Type B pancreatic cell (in vitro differentiated cells): ENCODE results near the gene GGTA1. TPM values are rescaled to one million over a fixed set of nuclear protein-coding genes. Genes with fewer than 3 reads are reported as not detected.

Source experiments
- DNase-seq: peaks from one replicate; pipeline ENCODE4 v3.0.0; 2021; ENCODE audit warnings: mixed read lengths; ENCODE audit not compliant: unreplicated experiment; ENCODE audit errors: extremely low spot score
- H3K27ac Mint-ChIP-seq: 2 replicates; pipeline ENCODE4 v1.8.0; 2021; ENCODE audit warnings: mild to moderate bottlenecking, mixed read lengths
- H3K27me3 Mint-ChIP-seq: 2 replicates; pipeline ENCODE4 v1.8.0; 2021; ENCODE audit warnings: mixed read lengths
- H3K36me3 Mint-ChIP-seq: 2 replicates; pipeline ENCODE4 v1.8.0; 2021; ENCODE audit warnings: mixed read lengths
- H3K4me1 Mint-ChIP-seq: one replicate; pipeline ENCODE4 v1.8.0; 2021; ENCODE audit warnings: mixed read lengths; ENCODE audit not compliant: unreplicated experiment
- H3K4me3 Mint-ChIP-seq: 2 replicates; pipeline ENCODE4 v1.8.0; 2021; ENCODE audit warnings: mild to moderate bottlenecking, mixed read lengths
- H3K9me3 Mint-ChIP-seq: 2 replicates; pipeline ENCODE4 v1.8.0; 2021; ENCODE audit warnings: mixed read lengths
- total RNA-seq: library from RNA; stranded (reverse); gene quantifications from 2 replicates; pipeline ENCODE4 v1.2.1, GENCODE V29; 2021; ENCODE audit warnings: low replicate concordance
- TF ChIP-seq, protein P1 (sequence below): fragments of 200-600 bp; sonication (generic); conservative IDR thresholded peaks from 2 replicates; pipeline ENCODE4 v1.5.0; 2021; ENCODE audit warnings: antibody characterized with exemption, mild to moderate bottlenecking

GGTA1 gene
- total RNA-seq, 1 donor from 2014 or later, result not detected

- H3K4me3 Mint-ChIP-seq, result peak overlapping the region; percentile 90
- no peak for DNase-seq
- TF ChIP-seq, protein P1, sequence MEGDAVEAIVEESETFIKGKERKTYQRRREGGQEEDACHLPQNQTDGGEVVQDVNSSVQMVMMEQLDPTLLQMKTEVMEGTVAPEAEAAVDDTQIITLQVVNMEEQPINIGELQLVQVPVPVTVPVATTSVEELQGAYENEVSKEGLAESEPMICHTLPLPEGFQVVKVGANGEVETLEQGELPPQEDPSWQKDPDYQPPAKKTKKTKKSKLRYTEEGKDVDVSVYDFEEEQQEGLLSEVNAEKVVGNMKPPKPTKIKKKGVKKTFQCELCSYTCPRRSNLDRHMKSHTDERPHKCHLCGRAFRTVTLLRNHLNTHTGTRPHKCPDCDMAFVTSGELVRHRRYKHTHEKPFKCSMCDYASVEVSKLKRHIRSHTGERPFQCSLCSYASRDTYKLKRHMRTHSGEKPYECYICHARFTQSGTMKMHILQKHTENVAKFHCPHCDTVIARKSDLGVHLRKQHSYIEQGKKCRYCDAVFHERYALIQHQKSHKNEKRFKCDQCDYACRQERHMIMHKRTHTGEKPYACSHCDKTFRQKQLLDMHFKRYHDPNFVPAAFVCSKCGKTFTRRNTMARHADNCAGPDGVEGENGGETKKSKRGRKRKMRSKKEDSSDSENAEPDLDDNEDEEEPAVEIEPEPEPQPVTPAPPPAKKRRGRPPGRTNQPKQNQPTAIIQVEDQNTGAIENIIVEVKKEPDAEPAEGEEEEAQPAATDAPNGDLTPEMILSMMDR, result peak; percentile 33
- peaks cover 9% of the 10 kb centered on the region for H3K9me3 Mint-ChIP-seq
- peaks cover 26% of the 10 kb centered on the region for H3K4me1 Mint-ChIP-seq
- H3K27ac Mint-ChIP-seq, result peak overlapping the region; percentile 82
- no peaks in the 10 kb centered on the region for H3K36me3 Mint-ChIP-seq
- H3K27me3 Mint-ChIP-seq, result peaks cover 70% of the 10 kb centered on the region
Measured at GRCh38 chr9:121498487-121499176, 1.0 kb downstream of the GGTA1 start.

DNA sequence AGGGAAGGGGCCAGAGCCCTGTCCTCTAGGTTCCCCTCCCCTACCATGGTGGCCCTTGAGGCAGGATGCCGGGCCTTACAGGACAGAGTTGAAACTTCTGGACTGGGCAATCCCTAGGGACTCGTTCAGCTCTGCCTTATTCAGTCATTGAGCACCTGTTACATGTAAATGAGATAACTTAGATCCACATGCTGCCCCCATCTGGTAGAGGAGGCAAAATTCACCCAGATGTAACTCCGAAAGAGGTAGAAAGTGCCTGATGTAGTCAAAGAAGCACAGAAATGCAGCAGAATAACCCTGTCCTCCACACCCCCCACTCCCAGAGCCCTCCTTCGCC lies 1.5 kb downstream of the GGTA1 start:
- H3K4me3 Mint-ChIP-seq, result peak overlapping the region; percentile 90
- peaks cover 65% of the 10 kb centered on the region for H3K27me3 Mint-ChIP-seq
- TF ChIP-seq, protein P1, result peak; percentile 79
- H3K9me3 Mint-ChIP-seq, result peaks cover 9% of the 10 kb centered on the region
- no peak for DNase-seq
- H3K4me1 Mint-ChIP-seq, result peaks cover 21% of the 10 kb centered on the region
- H3K27ac Mint-ChIP-seq, result peak overlapping the region; percentile 82
- no peaks in the 10 kb centered on the region for H3K36me3 Mint-ChIP-seq

- Mint-ChIP-seq H3K27ac (no peak overlapping the region), H3K4me3 (no peak overlapping the region), H3K4me1 (peaks cover 20% of the 10 kb centered on the region), H3K27me3 (peaks cover 50% of the 10 kb centered on the region), H3K9me3 (peaks cover 9% of the 10 kb centered on the region), H3K36me3 (no peaks in the 10 kb centered on the region)
- no peak for DNase-seq
- TF ChIP-seq, protein P1, result no peak
Measured at GRCh38 chr9:121495976-121496375, 3.7 kb downstream of the GGTA1 start.

DNA sequence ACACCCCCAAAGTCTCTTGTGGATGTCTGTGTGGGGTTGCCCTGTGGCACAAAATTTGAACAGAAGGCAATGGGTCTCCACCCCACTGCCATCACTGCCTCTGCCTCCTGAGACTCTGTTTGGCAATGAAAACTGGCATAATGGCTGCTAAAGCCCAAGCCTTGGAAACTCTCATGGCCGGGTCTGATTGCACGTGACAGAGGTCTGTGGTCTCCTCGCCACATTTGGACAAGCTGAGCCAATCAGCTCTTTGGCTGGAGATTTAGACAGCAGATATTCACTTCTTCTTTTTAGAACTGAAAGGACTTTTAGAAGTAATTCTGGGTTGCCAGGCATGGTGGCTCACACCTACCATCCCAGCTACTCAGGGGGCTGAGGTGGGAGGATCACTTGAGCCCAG lies 5.5 kb downstream of the GGTA1 start:
- TF ChIP-seq, protein P1, result no peak
- Mint-ChIP-seq H3K9me3 (peaks cover 9% of the 10 kb centered on the region), H3K36me3 (no peaks in the 10 kb centered on the region), H3K27ac (no peak overlapping the region), H3K27me3 (peaks cover 41% of the 10 kb centered on the region), H3K4me3 (no peak overlapping the region), H3K4me1 (peaks cover 15% of the 10 kb centered on the region)
- no peak for DNase-seq

DNA sequence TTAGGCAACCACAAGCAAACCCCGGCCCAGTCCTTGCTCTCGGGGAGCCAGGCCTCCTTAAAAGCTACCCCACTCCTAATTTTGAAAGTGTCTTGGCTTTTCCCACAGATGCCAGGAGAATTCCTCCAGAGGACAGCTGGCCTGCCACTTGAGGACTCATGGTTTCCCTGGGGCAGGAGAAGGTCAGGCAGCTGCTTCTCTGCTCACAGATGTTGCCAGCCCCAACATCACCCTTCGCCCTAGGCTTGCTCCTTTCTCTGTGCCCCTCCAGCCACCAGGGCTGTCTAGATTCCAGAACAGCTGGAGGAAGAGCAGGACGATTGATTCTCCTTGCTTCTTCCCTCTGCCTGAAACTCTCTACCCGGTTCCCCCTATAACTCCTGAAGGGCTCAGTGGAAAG lies 8.5 kb downstream of the GGTA1 start:
- TF ChIP-seq, protein P1, result no peak
- Mint-ChIP-seq H3K27ac (no peak overlapping the region), H3K4me3 (no peak overlapping the region), H3K36me3 (no peaks in the 10 kb centered on the region), H3K27me3 (peaks cover 18% of the 10 kb centered on the region), H3K9me3 (peaks cover 8% of the 10 kb centered on the region), H3K4me1 (peaks cover 3% of the 10 kb centered on the region)
- DNase-seq, result no peak
